SK-N-SH treated with all-trans-retinoic acid at 6 μM for 48 hours (cell line): Measurements from ENCODE around the gene KIAA1328.

Source experiments
- ATAC-seq: fragments of 200-7000 bp; cut with Tn5 transposase; 3 replicates; pipeline ENCODE4 v1.9.1; 2020; ENCODE audit warnings: mild to moderate bottlenecking, moderate library complexity
- ARNTL ChIP-seq: fragments of 450-650 bp; formaldehyde crosslinking; IDR thresholded peaks from 2 replicates; pipeline ENCODE4 v1.5.0; 2020; ENCODE audit warnings: low read depth, mild to moderate bottlenecking, moderate library complexity, borderline replicate concordance
- BACH2 ChIP-seq: fragments of 250-450 bp; sonication (Bioruptor Pico); IDR thresholded peaks from 2 replicates; pipeline ENCODE4 v1.9.0; 2021; ENCODE audit warnings: mild to moderate bottlenecking, borderline replicate concordance
- CSDC2 ChIP-seq: fragments of 250-450 bp; sonication (Bioruptor Pico); IDR thresholded peaks from 2 replicates; pipeline ENCODE4 v1.5.0; 2020; ENCODE audit warnings: mild to moderate bottlenecking, moderate library complexity
- ESRRG ChIP-seq: fragments of 250-450 bp; sonication (Bioruptor Pico); IDR thresholded peaks from 2 replicates; pipeline ENCODE4 v1.6.1; 2021; ENCODE audit warnings: mild to moderate bottlenecking
- ISL1 ChIP-seq: fragments of 250-450 bp; sonication (Bioruptor Pico); IDR thresholded peaks from 2 replicates; pipeline ENCODE4 v2.1.2; 2022; ENCODE audit warnings: mild to moderate bottlenecking, moderate library complexity
- OSR1 ChIP-seq: fragments of 250-450 bp; sonication (Bioruptor Pico); IDR thresholded peaks from 2 replicates; pipeline ENCODE4 v1.8.0; 2022; ENCODE audit warnings: moderate library complexity, mild to moderate bottlenecking, inconsistent platforms
- PPARA ChIP-seq: fragments of 250-450 bp; sonication (Bioruptor Pico); IDR thresholded peaks from 2 replicates; pipeline ENCODE4 v1.5.0; 2020; ENCODE audit warnings: mild to moderate bottlenecking, borderline replicate concordance
- TCF4 ChIP-seq: fragments of 250-450 bp; sonication (Bioruptor Pico); IDR thresholded peaks from 2 replicates; pipeline ENCODE4 v1.8.0; 2021; ENCODE audit warnings: mild to moderate bottlenecking, moderate library complexity, borderline replicate concordance
- TOX ChIP-seq: fragments of 250-450 bp; sonication (Bioruptor Pico); IDR thresholded peaks from 2 replicates; pipeline ENCODE4 v1.8.0; 2021; ENCODE audit warnings: mild to moderate bottlenecking, moderate library complexity, borderline replicate concordance
- ZFP3 ChIP-seq: fragments of 250-450 bp; sonication (Bioruptor Pico); IDR thresholded peaks from 2 replicates; pipeline ENCODE4 v1.5.0; 2020; ENCODE audit warnings: mild to moderate bottlenecking, moderate library complexity
- ZFP30 ChIP-seq: fragments of 450-650 bp; formaldehyde crosslinking; IDR thresholded peaks from 2 replicates; pipeline ENCODE4 v1.5.0; 2022; ENCODE audit warnings: mild to moderate bottlenecking, moderate library complexity
- ZNF70 ChIP-seq: fragments of 450-650 bp; formaldehyde crosslinking; IDR thresholded peaks from 2 replicates; pipeline ENCODE4 v1.5.0; 2020; ENCODE audit warnings: mild to moderate bottlenecking, moderate library complexity
- ZNF8 ChIP-seq: fragments of 450-650 bp; formaldehyde crosslinking; IDR thresholded peaks from 2 replicates; pipeline ENCODE4 v1.5.0; 2020; ENCODE audit warnings: mild to moderate bottlenecking, moderate library complexity
- TF ChIP-seq, protein P1 (sequence below): fragments of 250-450 bp; sonication (Bioruptor Pico); IDR thresholded peaks from 2 replicates; pipeline ENCODE4 v1.5.0; 2020; ENCODE audit warnings: mild to moderate bottlenecking, moderate library complexity
- TF ChIP-seq, protein P2 (sequence below): fragments of 250-450 bp; sonication (Bioruptor Pico); IDR thresholded peaks from 2 replicates; pipeline ENCODE4 v1.8.0; 2021; ENCODE audit warnings: low read depth, mild to moderate bottlenecking, moderate library complexity, borderline replicate concordance
- TF ChIP-seq, protein P3 (sequence below): fragments of 250-450 bp; sonication (Bioruptor Pico); IDR thresholded peaks from 2 replicates; pipeline ENCODE4 v1.8.0; 2020; ENCODE audit warnings: mild to moderate bottlenecking, moderate library complexity, borderline replicate concordance
- TF ChIP-seq, protein P4 (sequence below): fragments of 250-450 bp; sonication (Bioruptor Pico); IDR thresholded peaks from 2 replicates; pipeline ENCODE4 v1.5.1; 2020; ENCODE audit warnings: low read depth, mild to moderate bottlenecking, moderate library complexity
- TF ChIP-seq, protein P5 (sequence below): fragments of 250-450 bp; sonication (Bioruptor Pico); IDR thresholded peaks from 2 replicates; pipeline ENCODE4 v1.5.1; 2021; ENCODE audit warnings: mild to moderate bottlenecking, moderate library complexity

Gene KIAA1328

DNA sequence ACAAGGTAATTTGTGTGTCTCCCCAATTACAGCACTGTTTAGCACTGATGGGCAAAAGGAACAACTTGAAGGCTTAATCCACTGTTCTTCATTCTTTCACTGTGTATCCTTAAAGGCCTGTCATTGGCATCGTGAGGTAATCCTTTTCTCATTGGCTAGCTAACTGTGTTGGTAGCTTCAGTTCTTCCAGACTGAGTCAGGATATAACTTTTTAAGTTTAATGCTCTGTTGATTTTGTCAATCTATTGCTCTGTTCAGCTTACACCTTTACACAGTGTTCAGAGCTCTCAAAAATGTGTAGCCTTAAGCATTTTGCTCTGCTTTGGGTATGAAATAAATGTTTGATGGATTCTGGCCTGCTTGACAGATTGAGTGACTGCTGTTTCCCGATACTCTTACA is 148.2 kb downstream of the KIAA1328 start:
- ATAC-seq: no peak
- TF ChIP-seq PPARA (CRISPR knock-in tag): no peak
- TF ChIP-seq ARNTL (CRISPR knock-in tag): no peak
- no peak for TF ChIP-seq TCF4 (CRISPR knock-in tag)
- TF ChIP-seq, protein P1, sequence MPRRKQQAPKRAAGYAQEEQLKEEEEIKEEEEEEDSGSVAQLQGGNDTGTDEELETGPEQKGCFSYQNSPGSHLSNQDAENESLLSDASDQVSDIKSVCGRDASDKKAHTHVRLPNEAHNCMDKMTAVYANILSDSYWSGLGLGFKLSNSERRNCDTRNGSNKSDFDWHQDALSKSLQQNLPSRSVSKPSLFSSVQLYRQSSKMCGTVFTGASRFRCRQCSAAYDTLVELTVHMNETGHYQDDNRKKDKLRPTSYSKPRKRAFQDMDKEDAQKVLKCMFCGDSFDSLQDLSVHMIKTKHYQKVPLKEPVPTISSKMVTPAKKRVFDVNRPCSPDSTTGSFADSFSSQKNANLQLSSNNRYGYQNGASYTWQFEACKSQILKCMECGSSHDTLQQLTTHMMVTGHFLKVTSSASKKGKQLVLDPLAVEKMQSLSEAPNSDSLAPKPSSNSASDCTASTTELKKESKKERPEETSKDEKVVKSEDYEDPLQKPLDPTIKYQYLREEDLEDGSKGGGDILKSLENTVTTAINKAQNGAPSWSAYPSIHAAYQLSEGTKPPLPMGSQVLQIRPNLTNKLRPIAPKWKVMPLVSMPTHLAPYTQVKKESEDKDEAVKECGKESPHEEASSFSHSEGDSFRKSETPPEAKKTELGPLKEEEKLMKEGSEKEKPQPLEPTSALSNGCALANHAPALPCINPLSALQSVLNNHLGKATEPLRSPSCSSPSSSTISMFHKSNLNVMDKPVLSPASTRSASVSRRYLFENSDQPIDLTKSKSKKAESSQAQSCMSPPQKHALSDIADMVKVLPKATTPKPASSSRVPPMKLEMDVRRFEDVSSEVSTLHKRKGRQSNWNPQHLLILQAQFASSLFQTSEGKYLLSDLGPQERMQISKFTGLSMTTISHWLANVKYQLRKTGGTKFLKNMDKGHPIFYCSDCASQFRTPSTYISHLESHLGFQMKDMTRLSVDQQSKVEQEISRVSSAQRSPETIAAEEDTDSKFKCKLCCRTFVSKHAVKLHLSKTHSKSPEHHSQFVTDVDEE (CRISPR knock-in tag): no peak
- TF ChIP-seq, protein P2, sequence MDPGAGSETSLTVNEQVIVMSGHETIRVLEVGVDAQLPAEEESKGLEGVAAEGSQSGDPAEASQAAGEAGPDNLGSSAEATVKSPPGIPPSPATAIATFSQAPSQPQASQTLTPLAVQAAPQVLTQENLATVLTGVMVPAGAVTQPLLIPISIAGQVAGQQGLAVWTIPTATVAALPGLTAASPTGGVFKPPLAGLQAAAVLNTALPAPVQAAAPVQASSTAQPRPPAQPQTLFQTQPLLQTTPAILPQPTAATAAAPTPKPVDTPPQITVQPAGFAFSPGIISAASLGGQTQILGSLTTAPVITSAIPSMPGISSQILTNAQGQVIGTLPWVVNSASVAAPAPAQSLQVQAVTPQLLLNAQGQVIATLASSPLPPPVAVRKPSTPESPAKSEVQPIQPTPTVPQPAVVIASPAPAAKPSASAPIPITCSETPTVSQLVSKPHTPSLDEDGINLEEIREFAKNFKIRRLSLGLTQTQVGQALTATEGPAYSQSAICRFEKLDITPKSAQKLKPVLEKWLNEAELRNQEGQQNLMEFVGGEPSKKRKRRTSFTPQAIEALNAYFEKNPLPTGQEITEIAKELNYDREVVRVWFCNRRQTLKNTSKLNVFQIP (CRISPR knock-in tag): no peak

DNA sequence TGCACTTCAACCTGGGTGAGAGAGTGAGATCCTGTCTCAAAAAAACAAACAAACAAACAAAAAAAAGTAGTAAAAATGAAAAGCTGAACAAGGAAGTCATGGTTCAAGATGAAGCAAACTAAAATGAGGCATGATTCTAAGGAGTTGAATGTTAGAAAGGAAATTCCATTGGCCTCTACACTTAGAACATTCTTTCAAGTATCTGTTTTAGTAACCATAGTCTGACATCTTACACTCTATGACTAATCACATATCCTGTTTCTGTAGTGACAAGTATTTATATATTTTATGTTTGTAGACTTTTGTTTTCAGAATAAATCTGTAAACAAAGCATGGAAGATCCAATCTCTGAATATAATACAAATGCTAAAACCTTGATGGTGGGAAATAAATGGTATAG is 164.1 kb downstream of the KIAA1328 start:
- ATAC-seq: peak; percentile 86
- no peak for TF ChIP-seq TCF4 (CRISPR knock-in tag)
- TF ChIP-seq, all 23 proteins: peak for 0

DNA sequence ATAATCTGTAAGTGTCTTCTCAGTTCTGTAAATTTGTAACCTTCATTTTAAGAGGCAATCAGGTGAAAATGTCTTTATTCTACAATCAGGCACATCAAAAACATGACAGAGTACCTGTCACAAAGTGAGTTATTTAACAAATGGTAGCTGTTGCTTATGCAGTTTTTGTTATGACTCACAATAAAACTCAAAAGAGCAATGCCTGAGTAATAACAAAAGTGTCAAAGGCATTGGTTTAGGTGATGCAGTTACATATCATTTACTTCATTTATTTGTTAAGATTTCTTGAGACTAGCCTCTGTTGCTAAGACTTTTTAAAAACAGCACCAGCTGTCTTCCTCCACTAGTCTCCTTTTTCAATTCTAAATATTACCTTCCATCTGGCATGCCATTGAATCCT is 177.8 kb downstream of the KIAA1328 start:
- ATAC-seq: no peak
- TF ChIP-seq, protein P3, sequence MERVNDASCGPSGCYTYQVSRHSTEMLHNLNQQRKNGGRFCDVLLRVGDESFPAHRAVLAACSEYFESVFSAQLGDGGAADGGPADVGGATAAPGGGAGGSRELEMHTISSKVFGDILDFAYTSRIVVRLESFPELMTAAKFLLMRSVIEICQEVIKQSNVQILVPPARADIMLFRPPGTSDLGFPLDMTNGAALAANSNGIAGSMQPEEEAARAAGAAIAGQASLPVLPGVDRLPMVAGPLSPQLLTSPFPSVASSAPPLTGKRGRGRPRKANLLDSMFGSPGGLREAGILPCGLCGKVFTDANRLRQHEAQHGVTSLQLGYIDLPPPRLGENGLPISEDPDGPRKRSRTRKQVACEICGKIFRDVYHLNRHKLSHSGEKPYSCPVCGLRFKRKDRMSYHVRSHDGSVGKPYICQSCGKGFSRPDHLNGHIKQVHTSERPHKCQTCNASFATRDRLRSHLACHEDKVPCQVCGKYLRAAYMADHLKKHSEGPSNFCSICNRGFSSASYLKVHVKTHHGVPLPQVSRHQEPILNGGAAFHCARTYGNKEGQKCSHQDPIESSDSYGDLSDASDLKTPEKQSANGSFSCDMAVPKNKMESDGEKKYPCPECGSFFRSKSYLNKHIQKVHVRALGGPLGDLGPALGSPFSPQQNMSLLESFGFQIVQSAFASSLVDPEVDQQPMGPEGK (CRISPR knock-in tag): no peak
- TF ChIP-seq PPARA (CRISPR knock-in tag) (no peak), ESRRG (CRISPR knock-in tag) (no peak), ARNTL (CRISPR knock-in tag) (no peak), TOX (CRISPR knock-in tag) (no peak), TCF4 (CRISPR knock-in tag) (no peak), BACH2 (CRISPR knock-in tag) (no peak), ZFP3 (CRISPR knock-in tag) (no peak), ZFP30 (no peak), ZNF8 (no peak)
- TF ChIP-seq, protein P1 (CRISPR knock-in tag): no peak
- TF ChIP-seq, protein P4, sequence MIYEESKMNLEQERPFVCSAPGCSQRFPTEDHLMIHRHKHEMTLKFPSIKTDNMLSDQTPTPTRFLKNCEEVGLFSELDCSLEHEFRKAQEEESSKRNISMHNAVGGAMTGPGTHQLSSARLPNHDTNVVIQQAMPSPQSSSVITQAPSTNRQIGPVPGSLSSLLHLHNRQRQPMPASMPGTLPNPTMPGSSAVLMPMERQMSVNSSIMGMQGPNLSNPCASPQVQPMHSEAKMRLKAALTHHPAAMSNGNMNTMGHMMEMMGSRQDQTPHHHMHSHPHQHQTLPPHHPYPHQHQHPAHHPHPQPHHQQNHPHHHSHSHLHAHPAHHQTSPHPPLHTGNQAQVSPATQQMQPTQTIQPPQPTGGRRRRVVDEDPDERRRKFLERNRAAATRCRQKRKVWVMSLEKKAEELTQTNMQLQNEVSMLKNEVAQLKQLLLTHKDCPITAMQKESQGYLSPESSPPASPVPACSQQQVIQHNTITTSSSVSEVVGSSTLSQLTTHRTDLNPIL: no peak
- TF ChIP-seq, protein P2 (CRISPR knock-in tag): no peak

DNA sequence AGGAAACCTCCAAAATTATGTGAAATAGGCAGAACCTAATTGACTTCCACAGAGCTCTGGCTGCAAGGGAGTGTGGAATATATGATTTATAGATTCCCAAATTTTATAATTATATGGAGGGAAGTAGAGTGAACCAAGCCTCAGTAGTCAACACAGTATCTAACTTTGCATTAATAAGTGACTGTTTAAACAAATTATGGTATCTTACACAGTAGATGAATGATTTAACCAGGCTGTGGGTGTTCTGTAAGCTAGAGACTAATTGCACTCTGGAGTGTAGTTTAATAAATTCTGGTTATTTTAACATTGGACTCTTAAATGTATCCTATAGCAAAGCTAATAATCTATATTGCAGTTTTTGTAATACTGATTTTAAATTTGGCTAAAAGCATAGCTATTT is 183.5 kb downstream of the KIAA1328 start:
- ATAC-seq: no peak

More for the DNA sequence above, 183.5 kb downstream of the KIAA1328 start:
- no peak for TF ChIP-seq PPARA (CRISPR knock-in tag)
- no peak for TF ChIP-seq ISL1
- TF ChIP-seq ARNTL (CRISPR knock-in tag): no peak
- TF ChIP-seq OSR1 (CRISPR knock-in tag): no peak
- no peak for TF ChIP-seq ZNF70 (CRISPR knock-in tag)
- no peak for TF ChIP-seq ZFP3 (CRISPR knock-in tag)
- no peak for TF ChIP-seq CSDC2 (CRISPR knock-in tag)
- TF ChIP-seq, protein P5, sequence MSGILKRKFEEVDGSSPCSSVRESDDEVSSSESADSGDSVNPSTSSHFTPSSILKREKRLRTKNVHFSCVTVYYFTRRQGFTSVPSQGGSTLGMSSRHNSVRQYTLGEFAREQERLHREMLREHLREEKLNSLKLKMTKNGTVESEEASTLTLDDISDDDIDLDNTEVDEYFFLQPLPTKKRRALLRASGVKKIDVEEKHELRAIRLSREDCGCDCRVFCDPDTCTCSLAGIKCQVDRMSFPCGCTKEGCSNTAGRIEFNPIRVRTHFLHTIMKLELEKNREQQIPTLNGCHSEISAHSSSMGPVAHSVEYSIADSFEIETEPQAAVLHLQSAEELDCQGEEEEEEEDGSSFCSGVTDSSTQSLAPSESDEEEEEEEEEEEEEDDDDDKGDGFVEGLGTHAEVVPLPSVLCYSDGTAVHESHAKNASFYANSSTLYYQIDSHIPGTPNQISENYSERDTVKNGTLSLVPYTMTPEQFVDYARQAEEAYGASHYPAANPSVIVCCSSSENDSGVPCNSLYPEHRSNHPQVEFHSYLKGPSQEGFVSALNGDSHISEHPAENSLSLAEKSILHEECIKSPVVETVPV (CRISPR knock-in tag): no peak
- TF ChIP-seq TOX (CRISPR knock-in tag): no peak
